Measurements from ENCODE around the gene CMTR1.

CMTR1 gene

DNA sequence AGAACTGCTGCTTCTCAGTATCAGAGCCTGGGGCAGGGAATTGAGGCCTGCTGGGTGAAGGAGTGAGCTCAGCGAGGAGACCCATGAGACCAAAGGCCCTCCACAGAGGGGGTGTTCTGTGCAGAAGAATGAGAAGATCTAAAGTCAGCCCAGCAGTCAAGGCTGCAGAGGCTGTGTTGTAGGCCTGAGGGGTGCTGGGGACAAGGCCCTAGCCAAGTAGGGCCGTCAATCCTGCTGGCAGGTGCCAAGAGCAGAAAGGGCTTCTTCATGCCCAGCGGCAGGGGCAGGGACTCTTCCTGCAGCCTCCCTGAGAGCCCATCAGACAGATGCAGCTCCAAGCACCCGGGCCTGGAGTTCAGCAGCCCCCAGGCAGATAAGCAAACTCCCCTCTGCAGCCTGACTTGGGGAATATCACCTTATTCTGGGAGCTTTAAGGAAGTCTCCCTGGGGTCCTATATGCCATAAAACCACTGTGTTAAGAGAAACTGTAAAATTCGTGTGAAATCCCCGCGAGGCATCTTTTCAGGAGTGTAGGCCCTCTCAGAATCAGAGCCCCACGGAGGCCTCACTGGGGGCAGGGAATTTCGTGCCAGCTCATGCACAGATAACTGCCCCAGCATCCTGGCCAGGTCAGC is 57.6 kb downstream of the CMTR1 start:
- in situ Hi-C loops (cut with MboI; ENCODE audit: low sequenced_read_pairs, unreplicated experiment): loop anchor here (25.0 kb wide), 1 partner anchor 197 kb away; the partner anchor contains the start of gene MDGA1
- no peak for DNase-seq (ENCODE audit: low spot score)
- no peak for TF ChIP-seq CTCF (IDR thresholded peaks at IDR 0.05; ENCODE audit: borderline replicate concordance, control extremely low read depth, extremely low read depth, insufficient read depth, missing control alignments)

DNA sequence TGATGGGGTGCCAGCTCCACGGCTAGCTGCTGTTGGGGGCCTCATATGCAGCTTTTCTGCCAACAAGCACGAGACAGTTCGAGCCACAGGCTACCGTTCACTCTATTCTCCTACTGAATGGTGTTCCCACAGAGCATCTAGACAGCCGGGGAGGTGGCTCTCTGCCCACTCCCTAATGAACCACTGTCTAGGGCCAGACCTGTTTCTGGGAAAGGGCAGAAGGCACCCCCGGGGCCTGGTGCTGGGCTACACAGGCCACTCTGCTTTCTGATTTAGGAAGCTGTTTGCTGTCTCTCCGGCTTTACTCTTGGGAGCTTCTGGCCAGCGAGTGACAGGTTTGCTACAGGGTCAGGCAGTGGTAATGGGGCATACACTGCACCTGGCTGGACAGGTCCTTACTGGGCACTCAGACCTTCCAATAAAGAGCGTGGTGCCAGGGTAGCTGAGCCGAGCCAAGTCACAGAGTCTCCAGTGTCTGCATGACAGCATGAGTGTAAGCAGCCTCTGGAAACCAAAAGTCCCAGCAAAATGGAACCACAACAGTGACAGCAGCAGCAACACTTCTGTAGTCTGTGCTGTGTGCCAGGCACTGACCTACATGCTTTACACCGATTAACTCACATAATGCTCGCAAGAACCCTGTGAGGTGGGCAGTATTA is 58.3 kb downstream of the CMTR1 start:
- DNase-seq (ENCODE audit: low spot score): no peak
- no peak for TF ChIP-seq CTCF (IDR thresholded peaks at IDR 0.05; ENCODE audit: borderline replicate concordance, control extremely low read depth, extremely low read depth, insufficient read depth, missing control alignments)
- in situ Hi-C loops (cut with MboI; ENCODE audit: low sequenced_read_pairs, unreplicated experiment): loop anchor here (25.0 kb wide), 1 partner anchor 196 kb away; the partner anchor contains the start of gene MDGA1

GRCh38 chr6:37491830-37492208 is 58.8 kb downstream of the CMTR1 start:
- TF ChIP-seq CTCF (IDR thresholded peaks at IDR 0.05; ENCODE audit: borderline replicate concordance, control extremely low read depth, extremely low read depth, insufficient read depth, missing control alignments): no peak
- in situ Hi-C loops (cut with MboI; ENCODE audit: low sequenced_read_pairs, unreplicated experiment): loop anchor here (25.0 kb wide), 1 partner anchor 195 kb away; the partner anchor contains the start of gene MDGA1
- DNase-seq (ENCODE audit: low spot score): no peak

GRCh38 chr6:37492236-37492972 is 59.4 kb downstream of the CMTR1 start:
- no peak for TF ChIP-seq CTCF (IDR thresholded peaks at IDR 0.05; ENCODE audit: borderline replicate concordance, control extremely low read depth, extremely low read depth, insufficient read depth, missing control alignments)
- in situ Hi-C loops (cut with MboI; ENCODE audit: low sequenced_read_pairs, unreplicated experiment): loop anchor here (25.0 kb wide), 1 partner anchor 195 kb away; the partner anchor contains the start of gene MDGA1
- DNase-seq (ENCODE audit: low spot score): no peak

GRCh38 chr6:37492991-37493660 is 60.1 kb downstream of the CMTR1 start:
- no peak for TF ChIP-seq CTCF (IDR thresholded peaks at IDR 0.05; ENCODE audit: borderline replicate concordance, control extremely low read depth, extremely low read depth, insufficient read depth, missing control alignments)
- no peak for DNase-seq (ENCODE audit: low spot score)
- in situ Hi-C loops (cut with MboI; ENCODE audit: low sequenced_read_pairs, unreplicated experiment): loop anchor here (25.0 kb wide), 1 partner anchor 194 kb away; the partner anchor contains the start of gene MDGA1

- no peak for DNase-seq (ENCODE audit: low spot score)
- TF ChIP-seq CTCF (IDR thresholded peaks at IDR 0.05; ENCODE audit: borderline replicate concordance, control extremely low read depth, extremely low read depth, insufficient read depth, missing control alignments): no peak
- in situ Hi-C loops (cut with MboI; ENCODE audit: low sequenced_read_pairs, unreplicated experiment): loop anchor here (25.0 kb wide), 1 partner anchor 194 kb away; the partner anchor contains the start of gene MDGA1
Measured at GRCh38 chr6:37493661-37493995, 60.6 kb downstream of the CMTR1 start.
